Measurements from ENCODE around the gene TIMD4.

The TIMD4 gene

DNA sequence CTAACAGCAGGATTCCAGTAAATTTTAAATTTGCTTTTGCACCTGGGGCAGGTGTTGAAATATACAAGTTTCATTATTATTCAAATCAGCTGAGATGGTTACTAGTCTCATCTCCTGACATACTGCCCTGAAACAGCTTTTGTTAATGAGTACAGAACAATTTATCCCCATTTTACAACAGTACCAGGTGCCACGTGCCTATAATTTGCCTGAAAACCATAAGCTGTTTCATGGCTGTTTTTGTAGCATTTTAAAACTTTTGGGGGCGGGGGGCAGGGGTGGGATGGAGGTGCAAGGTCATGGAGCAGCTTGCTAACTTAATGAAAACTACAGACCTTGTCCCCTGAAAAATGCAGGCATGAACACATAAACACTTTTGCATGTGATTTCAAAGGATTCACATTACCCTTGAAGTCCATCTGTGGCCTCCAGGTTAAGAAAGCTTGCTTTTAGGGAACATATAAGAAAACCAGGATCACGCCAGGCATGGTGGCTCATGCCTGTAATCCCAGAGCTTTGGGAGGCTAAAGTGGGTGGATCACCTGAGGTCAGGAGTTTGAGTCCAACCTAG lies 42.1 kb downstream of the TIMD4 start:
- DNase-seq = no peak

DNA sequence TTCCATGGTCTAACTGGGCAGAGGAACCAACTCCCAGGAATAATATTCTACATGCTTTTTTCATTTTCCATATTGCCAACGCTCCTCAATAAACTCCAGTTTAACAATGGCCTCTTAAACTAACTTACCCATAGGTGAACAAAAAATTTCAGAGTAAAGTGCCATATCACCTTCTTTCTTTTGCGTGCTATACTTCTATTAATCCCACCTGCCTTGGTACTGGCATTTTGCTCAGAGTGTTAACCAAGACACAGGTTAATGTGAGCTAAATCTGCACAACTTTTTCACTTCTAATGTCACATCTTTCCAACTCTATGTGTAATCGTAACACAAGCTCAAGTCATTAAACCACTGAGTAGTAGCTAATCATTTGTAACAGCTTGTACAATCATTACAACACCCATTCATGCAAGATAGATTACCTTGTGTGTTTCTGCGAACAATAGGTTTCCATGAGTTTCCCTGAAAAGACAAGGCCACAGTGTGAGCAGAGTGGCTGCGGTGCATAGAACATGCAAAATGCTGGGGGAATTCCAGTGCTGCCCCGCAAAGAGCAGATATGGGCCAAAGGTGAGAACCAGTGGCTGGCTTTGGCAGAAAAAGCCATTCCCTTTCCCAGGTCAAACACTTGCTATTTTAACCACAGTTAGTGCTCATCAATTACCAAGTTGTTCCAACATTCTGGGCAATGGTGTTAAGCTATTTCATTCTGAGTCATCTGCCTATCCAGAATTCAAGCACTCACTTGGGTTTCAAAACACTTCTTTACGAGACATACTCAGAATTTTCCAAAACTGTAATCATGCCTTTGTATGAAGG lies 42.8 kb downstream of the TIMD4 start:
- peak; percentile 11 to 27 for DNase-seq

DNA sequence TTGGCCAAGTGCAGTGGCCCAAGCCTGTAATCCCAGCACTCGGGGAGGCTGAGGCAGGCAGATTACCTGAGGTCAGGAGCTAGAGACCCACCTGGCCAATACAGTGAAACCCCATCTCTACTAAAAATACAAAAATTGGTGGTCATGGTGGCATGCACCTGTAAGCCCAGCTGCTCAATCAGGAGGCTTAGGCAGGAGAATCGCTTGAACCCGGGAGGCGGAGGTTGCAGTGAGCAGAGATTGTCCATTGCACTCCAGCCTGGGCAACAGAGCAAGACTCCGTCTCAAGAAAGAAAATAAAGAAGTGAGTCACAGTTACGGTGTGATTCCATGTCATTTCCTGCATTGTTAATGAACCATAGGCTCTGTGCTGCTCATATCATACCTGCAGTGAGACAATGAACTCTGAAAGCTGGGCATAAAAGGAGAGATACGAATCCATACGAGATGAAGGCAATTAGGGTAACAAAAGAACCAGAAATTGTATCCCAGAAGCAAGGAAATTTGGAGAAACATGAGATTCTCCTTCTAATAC lies 44.6 kb downstream of the TIMD4 start:
- DNase-seq = no peak

DNA sequence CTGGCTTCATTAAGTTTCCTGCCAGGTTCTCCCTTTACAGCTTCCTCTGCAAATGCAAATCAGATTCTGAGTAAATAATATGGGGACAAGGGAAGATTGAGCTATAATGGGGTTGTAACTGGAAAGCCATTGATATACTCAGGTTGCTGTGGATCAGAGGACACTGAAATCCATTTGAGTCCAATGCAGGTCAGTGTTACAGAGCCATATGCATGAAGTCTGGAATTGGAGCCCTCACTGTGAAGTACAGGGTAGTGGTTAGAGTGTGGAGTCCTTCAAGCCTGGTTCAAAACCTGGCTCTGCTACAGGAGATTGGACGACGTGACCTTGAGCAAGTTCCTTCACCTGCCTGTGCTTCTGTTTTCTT lies 48.7 kb downstream of the TIMD4 start:
- DNase-seq = no peak

DNA sequence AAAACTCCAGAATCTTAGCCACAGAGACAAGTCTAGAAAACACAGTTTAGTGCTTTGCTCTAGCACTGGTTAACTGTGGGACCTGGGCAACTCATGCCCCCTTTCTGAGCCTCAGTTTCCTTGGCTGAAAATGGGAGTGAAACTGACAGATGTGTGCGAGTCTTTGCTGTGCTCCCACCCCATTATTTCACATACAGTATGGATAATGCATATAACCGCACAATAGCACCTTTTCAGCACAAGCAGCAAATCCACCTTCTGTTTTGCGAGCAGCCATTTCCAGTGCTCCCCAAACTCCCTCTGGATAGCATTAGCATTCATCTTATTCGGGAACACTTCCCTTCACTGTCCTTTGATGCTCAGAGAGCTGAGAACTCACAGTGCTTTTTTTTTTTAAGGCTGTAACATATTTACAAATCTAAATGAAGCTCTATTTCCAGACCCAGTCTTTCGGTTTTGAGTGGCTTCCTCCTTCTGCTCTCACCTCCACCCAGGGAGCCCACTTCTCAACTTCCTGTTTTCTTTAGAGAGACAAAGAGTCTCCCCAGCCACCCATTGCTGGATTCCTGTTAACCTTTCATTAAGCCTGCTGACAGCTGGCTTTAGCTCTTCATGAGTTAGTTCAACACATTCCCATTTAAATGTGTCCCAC lies 49.2 kb downstream of the TIMD4 start:
- DNase-seq = no peak

DNA sequence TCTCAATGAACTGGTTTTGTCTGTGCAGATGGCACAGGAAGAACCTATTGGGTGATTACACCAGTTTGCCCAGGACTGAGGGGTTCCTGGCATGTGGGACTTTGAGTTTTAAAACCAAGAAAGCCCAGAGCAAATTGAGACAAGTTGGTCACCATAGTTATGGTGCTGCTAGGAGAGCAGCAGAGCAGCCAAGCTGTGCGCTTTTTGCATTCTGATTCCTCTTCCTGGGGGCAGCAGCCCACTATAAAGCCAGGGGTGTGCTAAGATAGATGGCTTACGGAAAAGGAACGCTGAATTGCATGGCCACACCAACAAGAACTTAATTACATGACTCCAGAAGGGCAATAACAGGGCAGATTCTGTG lies 49.7 kb downstream of the TIMD4 start:
- no peak for DNase-seq

DNA sequence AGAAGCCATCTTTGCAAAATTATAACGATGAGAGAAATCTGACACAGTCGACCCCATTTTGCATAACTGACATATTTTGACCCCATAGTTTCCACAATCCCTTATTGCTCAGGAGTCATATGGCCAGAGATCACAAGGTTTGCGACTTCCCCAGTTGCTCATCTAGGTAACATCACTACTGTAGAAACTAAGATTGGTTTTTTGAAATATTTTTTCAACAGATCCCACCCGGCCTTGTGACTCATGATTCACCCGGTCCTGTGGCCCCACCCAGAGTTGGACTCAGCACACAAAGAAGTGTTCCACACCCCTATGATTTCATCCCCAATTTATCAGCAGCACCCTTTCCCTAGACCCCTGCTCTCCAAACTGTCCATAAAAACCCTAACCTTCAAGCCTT lies 50.2 kb downstream of the TIMD4 start:
- no peak for DNase-seq

DNA sequence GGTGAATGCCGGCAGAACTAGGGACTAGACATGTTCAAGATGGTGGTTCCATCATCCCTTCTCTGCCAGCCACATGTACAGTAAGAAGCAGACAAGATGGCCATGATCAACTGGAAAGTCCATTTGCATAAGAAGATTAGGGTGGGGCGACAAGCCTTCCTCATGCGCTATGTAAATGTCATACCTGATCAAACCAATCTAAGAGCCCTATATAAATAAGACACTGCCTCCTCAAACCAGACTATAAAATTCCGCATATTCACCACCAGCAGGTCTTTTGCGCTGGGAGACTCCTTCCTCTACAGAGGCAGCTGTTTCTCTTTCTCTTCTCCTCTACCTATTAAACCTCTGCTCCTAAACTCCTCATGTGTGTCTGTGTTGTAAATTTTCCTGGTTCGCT lies 53.8 kb downstream of the TIMD4 start:
- DNase-seq = no peak

DNA sequence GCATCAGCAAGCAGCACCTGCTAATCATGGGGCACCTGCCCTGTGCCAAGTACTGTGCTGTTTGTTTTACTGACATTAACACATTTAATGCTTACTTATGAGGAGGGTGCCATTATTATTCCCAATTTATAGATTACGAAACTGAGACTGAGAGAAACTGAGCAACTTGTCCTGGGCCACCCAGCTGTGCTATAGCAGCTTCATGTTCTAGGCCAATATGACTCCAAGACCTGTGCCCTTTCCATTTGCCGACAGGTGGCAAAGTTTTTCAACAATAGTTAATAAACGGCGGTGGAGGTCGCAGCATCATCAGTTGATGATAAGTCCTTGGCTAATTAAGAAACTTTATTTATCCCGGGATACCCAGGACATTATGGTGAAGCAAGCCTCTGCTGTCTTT lies 55.4 kb downstream of the TIMD4 start:
- DNase-seq = no peak

DNA sequence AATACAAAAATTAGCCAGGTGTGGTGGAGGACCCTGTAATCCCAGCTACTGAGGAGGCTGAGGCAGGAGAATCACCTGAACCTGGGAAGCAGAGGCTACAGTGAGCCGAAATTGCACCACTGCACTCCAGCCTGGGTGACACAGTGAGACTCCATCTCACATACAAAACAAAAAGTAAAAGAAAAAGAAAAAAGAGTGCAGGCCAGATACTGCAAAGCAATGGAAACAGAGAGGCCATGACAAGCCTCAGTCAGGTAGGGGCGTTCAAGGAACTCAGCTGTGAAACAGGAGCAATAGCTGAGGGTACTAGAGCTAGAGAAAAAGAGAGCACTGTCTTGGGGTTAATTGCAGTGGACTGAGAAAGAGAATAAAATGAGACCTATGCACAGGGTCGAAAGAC lies 56.2 kb downstream of the TIMD4 start:
- no peak for DNase-seq

DNA sequence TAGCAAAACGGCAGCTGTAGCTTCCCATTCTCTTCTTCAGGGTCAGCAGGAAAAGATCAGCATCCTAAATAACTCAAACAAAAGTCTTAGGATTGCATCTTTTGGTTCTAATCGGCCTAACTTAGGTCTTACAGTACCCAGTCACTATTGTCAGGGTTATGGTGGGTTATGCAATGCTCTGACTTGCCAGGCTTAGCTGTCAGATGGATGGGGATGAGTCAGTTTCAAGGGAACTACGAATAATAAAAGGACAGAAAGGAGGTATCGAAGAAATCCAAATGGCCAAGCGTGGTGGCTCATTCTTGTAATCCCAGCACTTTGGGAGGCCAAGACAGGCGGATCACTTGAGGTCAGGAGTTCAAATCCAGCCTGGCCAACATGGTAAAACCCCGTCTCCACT lies 66.5 kb downstream of the TIMD4 start:
- no peak for DNase-seq

DNA sequence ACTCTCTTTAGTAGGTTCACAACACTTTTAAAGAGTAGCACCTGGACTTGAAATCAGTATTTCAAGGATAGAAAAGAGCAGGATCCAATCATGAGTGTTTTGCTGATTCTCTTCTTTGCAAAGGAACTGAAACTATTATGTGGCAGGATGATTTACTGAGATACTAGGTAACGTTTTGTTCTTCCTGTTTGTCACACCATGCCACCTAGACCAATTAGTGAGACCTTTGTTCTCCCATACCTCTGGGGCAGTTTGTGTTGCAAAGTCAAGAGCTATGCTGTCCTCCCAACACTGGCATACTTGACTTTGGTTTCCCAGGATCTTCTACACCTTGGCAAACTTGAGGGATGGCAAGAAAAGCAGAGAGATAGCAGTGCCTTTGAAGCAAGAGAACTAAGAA lies 69.5 kb downstream of the TIMD4 start:
- no peak for DNase-seq

DNA sequence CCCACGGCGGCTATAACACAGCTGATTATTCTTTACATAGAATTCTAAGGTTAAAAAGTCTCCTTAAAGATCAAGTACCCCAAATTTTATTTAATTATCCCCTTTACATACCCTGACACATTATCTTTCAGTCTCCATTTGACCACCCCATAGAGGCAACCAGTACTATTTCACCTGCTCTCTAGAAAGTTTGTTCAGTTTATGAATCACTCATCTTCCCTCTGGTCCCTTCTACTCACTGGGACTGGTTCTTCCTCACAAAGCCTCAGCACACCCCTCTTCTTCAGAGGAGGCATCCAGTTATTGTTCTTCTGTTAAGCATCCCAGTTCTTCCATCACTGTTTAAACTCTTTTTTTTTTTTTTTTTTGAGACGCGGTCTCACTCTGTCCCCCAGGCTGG lies 70.2 kb downstream of the TIMD4 start:
- DNase-seq = no peak

DNA sequence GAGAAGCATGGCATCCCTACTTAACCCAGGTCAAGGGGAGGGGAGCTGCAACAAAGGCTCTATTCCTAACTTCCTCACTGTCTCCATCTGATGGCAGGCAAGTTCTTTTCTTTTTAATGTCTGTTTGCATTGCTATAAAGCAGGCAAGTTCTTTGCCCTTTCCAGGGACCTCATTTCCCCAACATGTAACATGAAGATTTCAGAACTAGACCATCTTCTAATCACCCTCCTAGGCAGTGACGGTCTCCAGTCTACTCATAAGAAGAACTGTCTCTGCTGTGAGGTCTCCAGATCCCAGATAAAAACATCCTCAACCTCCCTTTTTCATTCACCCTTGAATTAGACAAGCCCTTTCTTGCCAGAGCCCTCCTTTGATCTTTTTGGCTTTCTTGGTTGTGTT lies 70.8 kb downstream of the TIMD4 start:
- DNase-seq = no peak

DNA sequence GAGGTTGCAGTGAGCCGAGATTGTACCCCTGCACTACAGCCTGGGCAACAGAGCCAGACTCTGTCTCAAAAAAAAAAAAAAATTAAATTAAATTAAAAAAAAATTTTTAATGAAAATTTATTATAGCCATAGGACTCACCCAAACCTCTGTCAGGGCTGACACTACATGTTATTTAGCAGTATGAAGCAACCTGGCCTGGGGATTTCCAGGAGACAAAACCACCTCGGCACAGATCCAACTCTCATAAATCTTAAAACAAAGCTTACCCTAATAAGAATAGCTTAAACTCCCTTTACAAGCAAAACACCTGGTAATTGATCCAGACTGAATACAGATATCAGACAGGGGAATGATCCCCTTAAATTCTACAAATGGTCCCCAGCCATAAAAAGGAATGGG lies 74.5 kb downstream of the TIMD4 start:
- no peak for DNase-seq

DNA sequence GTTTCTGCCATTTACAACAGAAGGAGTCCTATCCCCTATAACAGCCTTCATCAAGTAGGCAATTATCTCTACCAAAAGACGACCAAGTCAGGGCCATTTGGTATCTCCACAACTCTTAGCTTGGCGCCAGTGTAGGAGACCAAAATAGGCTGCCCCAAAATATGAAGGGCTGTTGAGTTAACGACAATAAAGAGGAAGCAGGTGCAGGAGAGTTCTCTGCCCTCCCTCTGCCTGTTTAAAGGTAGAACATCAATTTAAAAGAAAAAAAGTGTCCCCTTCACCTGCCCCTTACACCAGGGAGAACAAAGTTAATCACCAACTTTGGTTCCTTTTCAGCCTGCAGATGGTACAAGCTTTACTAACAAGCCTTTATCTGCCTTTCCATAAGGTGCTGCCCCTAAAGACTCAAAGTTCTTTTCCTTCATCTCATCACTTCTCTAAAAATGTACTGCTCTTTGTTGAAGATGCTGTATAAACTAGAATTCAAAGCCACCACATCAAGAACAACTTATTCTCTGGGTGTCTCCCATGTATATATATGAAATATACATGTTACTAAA lies 79.6 kb downstream of the TIMD4 start:
- DNase-seq = no peak

DNA sequence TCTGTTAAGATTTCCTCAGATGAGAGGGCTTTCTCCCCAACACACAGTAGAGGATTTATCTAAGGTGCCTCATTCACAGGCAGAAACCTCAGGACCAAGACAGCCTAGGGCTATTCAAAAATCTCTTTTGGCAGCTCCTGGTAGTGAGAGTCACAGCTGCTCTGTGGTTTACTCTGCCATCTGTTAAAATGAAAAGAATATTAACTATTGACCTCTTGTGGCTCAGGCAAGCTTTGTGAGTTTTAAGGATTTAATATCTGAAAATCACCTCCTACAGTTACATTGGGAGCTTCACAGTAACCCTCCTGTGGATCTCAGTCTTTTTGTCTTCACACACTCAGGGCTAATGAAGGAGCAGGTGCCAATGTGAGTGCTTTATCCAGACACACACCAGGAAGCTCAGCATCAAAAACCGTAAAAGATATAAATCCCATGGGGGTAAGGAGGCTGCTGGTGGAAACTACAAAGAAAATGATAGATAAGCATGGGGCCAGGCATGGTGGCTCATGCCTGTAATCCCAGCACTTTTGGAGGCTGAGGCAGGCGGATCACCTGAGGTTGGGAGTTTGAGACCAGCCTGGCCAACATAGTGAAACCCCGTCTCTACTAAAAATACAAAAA lies 83.3 kb downstream of the TIMD4 start:
- no peak for DNase-seq

DNA sequence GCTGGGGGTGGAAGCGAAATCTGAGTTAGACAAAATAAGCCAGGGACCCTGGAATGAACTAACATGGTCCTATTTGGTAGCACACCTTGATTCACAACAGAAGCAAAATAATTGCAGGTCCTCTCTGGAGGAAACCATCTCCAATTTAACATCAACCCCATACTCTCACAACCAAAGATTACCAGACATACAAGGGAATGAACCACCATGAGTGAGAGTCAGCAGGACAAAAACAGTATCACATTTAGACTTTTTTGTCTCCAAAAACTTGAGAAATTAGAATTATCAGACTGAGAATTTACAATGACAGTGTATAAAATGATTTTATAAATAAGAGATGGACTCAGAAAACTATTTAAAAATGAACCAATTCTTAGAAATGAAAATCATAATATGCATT lies 91.8 kb downstream of the TIMD4 start:
- DNase-seq = no peak

DNA sequence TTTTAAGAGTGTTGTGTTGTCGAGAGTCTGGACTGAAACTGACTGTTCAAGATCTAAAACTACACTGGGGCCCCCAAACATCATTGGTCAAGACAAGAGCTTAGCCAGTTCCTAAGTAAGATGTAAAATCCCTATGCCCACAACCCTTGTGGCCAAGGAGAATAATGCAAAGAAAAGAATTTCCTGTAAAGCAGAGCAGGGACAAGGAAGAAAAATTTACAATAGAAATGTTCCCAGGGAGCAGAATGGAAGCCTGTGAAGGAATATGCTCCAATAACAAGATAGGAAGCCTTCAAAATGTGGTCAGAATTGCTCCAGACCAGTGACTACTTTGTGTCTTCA lies 92.6 kb downstream of the TIMD4 start:
- DNase-seq = no peak
